Peyer's patch (tissue), 4 donors: ENCODE measurements around the gene NRXN3.

Source experiments
- CTCF ChIP-seq, 6 experiments: fragments of 450-650 bp in 4 of 6; fragments of 200-600 bp in 2 of 6; sonication (generic) in 1 of 6; IDR thresholded peaks; one replicate each; pipeline ENCODE4 v1.5.1; 2017 to 2019; ENCODE audit warnings: antibody characterized with exemption in 6 of 6, mild to moderate bottlenecking in 3 of 6, moderate library complexity in 1 of 6
- POLR2A ChIP-seq, 2 donors: fragments of 450-650 bp; IDR thresholded peaks; one replicate each; pipeline ENCODE4 v1.5.1; 2017; ENCODE audit warnings: antibody characterized with exemption in 2 of 2, mild to moderate bottlenecking in 2 of 2, moderate library complexity in 2 of 2

GRCh38 chr14:78162202-78162601, 8.0 kb upstream of the NRXN3 start:
- TF ChIP-seq POLR2A (IDR thresholded peaks at IDR 0.05) (no peak), CTCF (IDR thresholded peaks at IDR 0.05) (no peak)
